HG03520 (cell line): Measurements from ENCODE around the gene C17orf107.

ENCODE experiments used
- ATAC-seq: cut with Tn5 transposase; IDR thresholded peaks from one replicate; pipeline ENCODE4 v1.9.1; 2021; ENCODE audit warnings: mild to moderate bottlenecking, moderate library complexity; ENCODE audit not compliant: unreplicated experiment

Gene C17orf107

GRCh38 chr17:4870855-4871254 is 28.5 kb upstream of the C17orf107 start:
- no peak for ATAC-seq

- no peak for ATAC-seq
These were observed 26.6 kb upstream of the C17orf107 start for GRCh38 chr17:4872786-4873185.

GRCh38 chr17:4877089-4877488 is 22.2 kb upstream of the C17orf107 start:
- ATAC-seq: no peak

- ATAC-seq: no peak
These were observed 19.7 kb upstream of the C17orf107 start for GRCh38 chr17:4879601-4880000.

- no peak for ATAC-seq
These were observed 18.5 kb upstream of the C17orf107 start for GRCh38 chr17:4880857-4881256.

- no peak for ATAC-seq
These were observed 17.4 kb upstream of the C17orf107 start for GRCh38 chr17:4881761-4882555.

GRCh38 chr17:4884489-4884888 is 14.8 kb upstream of the C17orf107 start:
- ATAC-seq: no peak

- ATAC-seq: no peak
These were observed 12.5 kb upstream of the C17orf107 start for GRCh38 chr17:4886830-4887229.

GRCh38 chr17:4887581-4887980 is 11.8 kb upstream of the C17orf107 start:
- ATAC-seq: no peak

GRCh38 chr17:4891411-4892410 is 7.6 kb upstream of the C17orf107 start:
- no peak for ATAC-seq

GRCh38 chr17:4892499-4893221 is 6.7 kb upstream of the C17orf107 start:
- ATAC-seq: no peak

GRCh38 chr17:4893272-4893671 is 6.1 kb upstream of the C17orf107 start:
- no peak for ATAC-seq

- ATAC-seq: no peak
These were observed 5.4 kb upstream of the C17orf107 start for GRCh38 chr17:4893721-4894560.

- ATAC-seq: no peak
These were observed 4.2 kb upstream of the C17orf107 start for GRCh38 chr17:4895121-4895520.

- ATAC-seq: no peak
These were observed 3.5 kb upstream of the C17orf107 start for GRCh38 chr17:4895657-4896331.

- no peak for ATAC-seq
These were observed 2.8 kb upstream of the C17orf107 start for GRCh38 chr17:4896332-4897197.

- ATAC-seq: no peak
These were observed 2.1 kb upstream of the C17orf107 start for GRCh38 chr17:4897198-4897687.

- ATAC-seq: no peak
These were observed 1.6 kb upstream of the C17orf107 start for GRCh38 chr17:4897785-4898184.

GRCh38 chr17:4898351-4898750 is 985 bp upstream of the C17orf107 start:
- no peak for ATAC-seq
